Vagina (tissue), 2 donors: ENCODE results near the gene BTN2A1.

Source experiments
- POLR2A ChIP-seq, 2 donors: fragments of 450-650 bp; IDR thresholded peaks; one replicate each; pipeline ENCODE4 v1.6.1; 2017; ENCODE audit warnings: antibody characterized with exemption in 2 of 2, mild to moderate bottlenecking in 2 of 2, moderate library complexity in 2 of 2
- POLR2AphosphoS5 ChIP-seq, 2 donors: sonication (generic); formaldehyde crosslinking; IDR thresholded peaks; one replicate each; pipeline ENCODE4 v1.9.0; 2017; ENCODE audit warnings: antibody characterized with exemption in 2 of 2, mild to moderate bottlenecking in 2 of 2, low read depth in 1 of 2; ENCODE audit not compliant: insufficient read depth in 1 of 2
- TF ChIP-seq, protein P1 (sequence below), 3 experiments: fragments of 450-650 bp in 2 of 3; fragments of 200-600 bp in 1 of 3; sonication (generic) in 1 of 3; IDR thresholded peaks; one replicate each; pipeline ENCODE4 v1.5.1; 2017 to 2019; ENCODE audit warnings: antibody characterized with exemption in 3 of 3, mild to moderate bottlenecking in 2 of 3, moderate library complexity in 2 of 3

DNA sequence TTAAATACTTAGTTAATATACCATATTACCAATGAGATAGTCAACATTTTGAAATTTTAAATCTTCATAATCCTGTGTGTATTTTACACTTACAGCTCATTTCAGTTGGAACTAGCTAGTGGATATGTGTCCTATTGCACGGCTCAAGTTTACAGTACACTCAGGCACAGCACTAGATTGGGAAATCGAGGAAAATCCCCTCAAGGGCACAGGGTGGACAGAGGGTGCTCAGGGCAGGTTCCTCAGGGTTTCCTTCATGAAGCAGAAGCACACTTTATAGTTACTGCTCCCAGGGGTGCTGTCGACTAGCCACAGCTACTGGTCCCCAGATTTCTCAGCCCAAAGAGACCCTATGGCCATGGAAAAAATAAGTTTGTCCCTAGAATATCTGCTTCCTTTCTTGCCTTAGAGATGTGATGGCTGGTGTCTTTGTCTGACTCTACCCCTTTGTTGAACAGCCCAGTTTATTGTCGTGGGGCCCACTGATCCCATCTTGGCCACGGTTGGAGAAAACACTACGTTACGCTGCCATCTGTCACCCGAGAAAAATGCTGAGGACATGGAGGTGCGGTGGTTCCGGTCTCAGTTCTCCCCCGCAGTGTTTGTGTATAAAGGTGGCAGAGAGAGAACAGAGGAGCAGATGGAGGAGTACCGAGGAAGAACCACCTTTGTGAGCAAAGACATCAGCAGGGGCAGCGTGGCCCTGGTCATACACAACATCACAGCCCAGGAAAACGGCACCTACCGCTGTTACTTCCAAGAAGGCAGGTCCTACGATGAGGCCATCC, 1.5 kb downstream of the BTN2A1 start:
- TF ChIP-seq, protein P1, sequence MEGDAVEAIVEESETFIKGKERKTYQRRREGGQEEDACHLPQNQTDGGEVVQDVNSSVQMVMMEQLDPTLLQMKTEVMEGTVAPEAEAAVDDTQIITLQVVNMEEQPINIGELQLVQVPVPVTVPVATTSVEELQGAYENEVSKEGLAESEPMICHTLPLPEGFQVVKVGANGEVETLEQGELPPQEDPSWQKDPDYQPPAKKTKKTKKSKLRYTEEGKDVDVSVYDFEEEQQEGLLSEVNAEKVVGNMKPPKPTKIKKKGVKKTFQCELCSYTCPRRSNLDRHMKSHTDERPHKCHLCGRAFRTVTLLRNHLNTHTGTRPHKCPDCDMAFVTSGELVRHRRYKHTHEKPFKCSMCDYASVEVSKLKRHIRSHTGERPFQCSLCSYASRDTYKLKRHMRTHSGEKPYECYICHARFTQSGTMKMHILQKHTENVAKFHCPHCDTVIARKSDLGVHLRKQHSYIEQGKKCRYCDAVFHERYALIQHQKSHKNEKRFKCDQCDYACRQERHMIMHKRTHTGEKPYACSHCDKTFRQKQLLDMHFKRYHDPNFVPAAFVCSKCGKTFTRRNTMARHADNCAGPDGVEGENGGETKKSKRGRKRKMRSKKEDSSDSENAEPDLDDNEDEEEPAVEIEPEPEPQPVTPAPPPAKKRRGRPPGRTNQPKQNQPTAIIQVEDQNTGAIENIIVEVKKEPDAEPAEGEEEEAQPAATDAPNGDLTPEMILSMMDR (IDR thresholded peaks at IDR 0.05), result no peak
- TF ChIP-seq POLR2AphosphoS5 (IDR thresholded peaks at IDR 0.05; ENCODE audit: insufficient read depth in 1 of 2, low read depth in 1 of 2), result no peak
- no peak for TF ChIP-seq POLR2A (IDR thresholded peaks at IDR 0.05)
